SU-DHL-6 (cell line): ENCODE measurements around the gene RIPK4.

Experiments
- H2AFZ ChIP-seq: fragments of 200-600 bp; sonication (generic); 2 replicates; pipeline ENCODE4 v1.6.1; 2014; ENCODE audit warnings: low read depth, mild to moderate bottlenecking, moderate library complexity, mixed read lengths, antibody characterized with exemption, low read length; ENCODE audit not compliant: severe bottlenecking
- H3F3A ChIP-seq: fragments of 200-600 bp; shearing (Covaris generic); 2 replicates; pipeline ENCODE4 v1.6.0; 2016; ENCODE audit warnings: antibody characterized with exemption, mild to moderate bottlenecking; ENCODE audit not compliant: insufficient read depth
- H3K27ac ChIP-seq: fragments of 200-600 bp; sonication (generic); 2 replicates; pipeline ENCODE4 v1.5.1; 2016; ENCODE audit warnings: low read depth, mild to moderate bottlenecking, low read length, moderate library complexity, mixed read lengths
- H3K27me3 ChIP-seq: fragments of 200-600 bp; sonication (generic), shearing (Covaris generic); 2 replicates; pipeline ENCODE4 v1.6.0; 2014; ENCODE audit warnings: mild to moderate bottlenecking, low read length
- H3K36me3 ChIP-seq: fragments of 200-600 bp; sonication (generic); 2 replicates; pipeline ENCODE4 v1.6.1; 2014; ENCODE audit warnings: mild to moderate bottlenecking, low read length, mixed read lengths
- H3K4me2 ChIP-seq: fragments of 300-600, 200-600 bp; shearing (Covaris generic), sonication (generic); 2 replicates; pipeline ENCODE4 v1.6.0; 2014; ENCODE audit warnings: low read length, low read depth, mild to moderate bottlenecking; ENCODE audit not compliant: poor library complexity, severe bottlenecking
- H3K4me3 ChIP-seq: fragments of 200-600 bp; sonication (generic); 2 replicates; pipeline ENCODE4 v1.5.1; 2014; ENCODE audit warnings: antibody characterized with exemption, low read length, mild to moderate bottlenecking, mixed read lengths; ENCODE audit not compliant: insufficient read depth, poor library complexity, severe bottlenecking
- H3K79me2 ChIP-seq: fragments of 200-600 bp; sonication (generic); 2 replicates; pipeline ENCODE4 v1.6.1; 2014; ENCODE audit warnings: mild to moderate bottlenecking, low read length, moderate library complexity; ENCODE audit not compliant: insufficient read depth
- H3K9ac ChIP-seq: fragments of 200-600 bp; sonication (generic); 2 replicates; pipeline ENCODE4 v1.7.0; 2014; ENCODE audit warnings: mild to moderate bottlenecking, low read length
- H3K9me2 ChIP-seq: fragments of 200-600 bp; sonication (generic); replicated peaks from 2 replicates; pipeline ENCODE4 v1.6.1; 2014; ENCODE audit warnings: low read length; ENCODE audit not compliant: insufficient read depth
- H3K9me3 ChIP-seq: fragments of 200-600 bp; sonication (generic); 2 replicates; pipeline ENCODE4 v1.6.1; 2014; ENCODE audit warnings: low read length, mixed read lengths; ENCODE audit not compliant: insufficient read depth
- H4K20me1 ChIP-seq: fragments of 200-600 bp; sonication (generic); 2 replicates; pipeline ENCODE4 v1.6.1; 2014; ENCODE audit warnings: low read depth, mild to moderate bottlenecking, antibody characterized with exemption, low read length, moderate library complexity, mixed read lengths
- CTCF ChIP-seq: fragments of 200-600 bp; sonication (generic); IDR thresholded peaks from one replicate; pipeline ENCODE4 v1.5.1; 2017; ENCODE audit warnings: antibody characterized with exemption, mild to moderate bottlenecking, low read length, moderate library complexity; ENCODE audit not compliant: insufficient read depth, poor library complexity, severe bottlenecking
- EZH2phosphoT487 ChIP-seq: fragments of 200-600 bp; sonication (generic), shearing (Covaris generic); conservative IDR thresholded peaks from 2 replicates; pipeline ENCODE4 v1.6.1; 2018; ENCODE audit warnings: mild to moderate bottlenecking, antibody characterized with exemption, low read length, moderate library complexity, mixed read lengths

The RIPK4 gene

GRCh38 chr21:41739011-41739410, 27.8 kb downstream of the RIPK4 start:
- TF ChIP-seq EZH2phosphoT487 (no peak), CTCF (no peak)
- H3K4me2 ChIP-seq: no peak overlapping the region
- H3K9me2 ChIP-seq: no peaks in the 10 kb centered on the region
- H3K9ac ChIP-seq: no peak overlapping the region
- no peaks in the 10 kb centered on the region for H4K20me1 ChIP-seq
- H3K27me3 ChIP-seq: no peaks in the 10 kb centered on the region
- no peak overlapping the region for H3K27ac ChIP-seq
- H3K9me3 ChIP-seq: peaks cover 5% of the 10 kb centered on the region; the same call in 1 of the 2 replicates
- H3K79me2 ChIP-seq: no peaks in the 10 kb centered on the region
- no peak overlapping the region for H3K4me3 ChIP-seq
- H3K36me3 ChIP-seq: no peaks in the 10 kb centered on the region
- H2AFZ ChIP-seq: no peak overlapping the region
- no peaks in the 10 kb centered on the region for H3F3A ChIP-seq

- H3K9me3 ChIP-seq: peaks cover 5% of the 10 kb centered on the region; the same call in 1 of the 2 replicates
- no peak overlapping the region for H3K9ac ChIP-seq
- TF ChIP-seq EZH2phosphoT487 (no peak), CTCF (no peak)
- no peaks in the 10 kb centered on the region for H3K79me2 ChIP-seq
- no peaks in the 10 kb centered on the region for H3K27me3 ChIP-seq
- H2AFZ ChIP-seq: no peak overlapping the region
- H3K4me2 ChIP-seq: no peak overlapping the region
- no peaks in the 10 kb centered on the region for H3K36me3 ChIP-seq
- no peaks in the 10 kb centered on the region for H3K9me2 ChIP-seq
- H3K27ac ChIP-seq: no peak overlapping the region
- H3F3A ChIP-seq: no peaks in the 10 kb centered on the region
- H3K4me3 ChIP-seq: no peak overlapping the region
- H4K20me1 ChIP-seq: no peaks in the 10 kb centered on the region
Measured at GRCh38 chr21:41737651-41738324, 29.1 kb downstream of the RIPK4 start.

GRCh38 chr21:41736423-41736822, 30.4 kb downstream of the RIPK4 start:
- Histone ChIP-seq H3K27ac (no peak overlapping the region), H3F3A (no peaks in the 10 kb centered on the region)
- TF ChIP-seq EZH2phosphoT487 (no peak), CTCF (no peak)

More at GRCh38 chr21:41736423-41736822, 30.4 kb downstream of the RIPK4 start:
- Histone ChIP-seq H3K4me3 (no peak overlapping the region), H3K4me2 (no peak overlapping the region), H3K27me3 (no peaks in the 10 kb centered on the region), H3K79me2 (no peaks in the 10 kb centered on the region), H3K36me3 (no peaks in the 10 kb centered on the region), H3K9me3 (peaks cover 5% of the 10 kb centered on the region; the same call in 1 of the 2 replicates), H3K9me2 (no peaks in the 10 kb centered on the region), H2AFZ (no peak overlapping the region), H3K9ac (no peak overlapping the region), H4K20me1 (no peaks in the 10 kb centered on the region)
